Liver (tissue), 9 donors: ENCODE results near the gene GNPTG. TPM values are rescaled to one million over a fixed set of nuclear protein-coding genes. Genes with fewer than 3 reads are reported as not detected.

Experiments used
- DNase-seq: peaks from one replicate; pipeline ENCODE4 v3.0.0-alpha.2; 2017; ENCODE audit warnings: low spot score
- H3K27ac ChIP-seq, 2 donors: one replicate each; pipeline ENCODE4 v1.7.0; 2013; ENCODE audit warnings: inconsistent platforms in 2 of 2, low read length in 2 of 2, control low read depth in 1 of 2, low read depth in 1 of 2, mild to moderate bottlenecking in 1 of 2
- H3K27me3 ChIP-seq, 4 donors: one replicate each; pipeline versions ENCODE4 v1.6.1 to v1.7.0; 2013; ENCODE audit warnings: low read length in 3 of 4, inconsistent platforms in 1 of 4, mild to moderate bottlenecking in 1 of 4, moderate library complexity in 1 of 4; ENCODE audit not compliant: control insufficient read depth in 4 of 4, insufficient read depth in 4 of 4
- H3K36me3 ChIP-seq, 4 donors: one replicate each; pipeline versions ENCODE4 v1.6.1 to v1.7.0; 2013; ENCODE audit warnings: low read length in 3 of 4, mild to moderate bottlenecking in 3 of 4, low read depth in 1 of 4, moderate library complexity in 1 of 4; ENCODE audit not compliant: control insufficient read depth in 4 of 4, insufficient read depth in 3 of 4
- H3K4me1 ChIP-seq, 4 donors: one replicate each; pipeline versions ENCODE4 v1.6.1 to v1.7.0; 2013; ENCODE audit warnings: low read length in 3 of 4, mild to moderate bottlenecking in 3 of 4, moderate library complexity in 1 of 4; ENCODE audit not compliant: control insufficient read depth in 4 of 4, insufficient read depth in 4 of 4
- H3K4me3 ChIP-seq, 3 donors: one replicate each; pipeline versions ENCODE4 v1.6.1 to v1.7.0; 2013; ENCODE audit warnings: low read length in 3 of 3, control low read depth in 1 of 3, low read depth in 1 of 3, mild to moderate bottlenecking in 1 of 3
- H3K9ac ChIP-seq, 2 donors: one replicate each; pipeline ENCODE4 v1.7.0; 2013; ENCODE audit warnings: low read length in 2 of 2, mild to moderate bottlenecking in 2 of 2, moderate library complexity in 2 of 2, control low read depth in 1 of 2, low read depth in 1 of 2
- H3K9me3 ChIP-seq, 4 donors: one replicate each; pipeline versions ENCODE4 v1.6.1 to v1.7.0; 2013; ENCODE audit warnings: low read length in 3 of 4; ENCODE audit not compliant: control insufficient read depth in 4 of 4
- EGR1 ChIP-seq, 2 donors: IDR thresholded peaks; 2 replicates each; pipeline ENCODE4 v1.6.1; 2016 to 2018; ENCODE audit warnings: antibody characterized with exemption in 2 of 2, low read depth in 2 of 2
- FOXA2 ChIP-seq: IDR thresholded peaks from 2 replicates; pipeline ENCODE4 v1.6.1; 2016; ENCODE audit warnings: antibody characterized with exemption
- GABPA ChIP-seq, 2 donors: IDR thresholded peaks in 1 of 2; conservative IDR thresholded peaks in 1 of 2; 2 replicates each; pipeline ENCODE4 v1.6.1; 2016; ENCODE audit warnings: antibody characterized with exemption in 2 of 2, mild to moderate bottlenecking in 1 of 2, moderate library complexity in 1 of 2
- HNF4A ChIP-seq, 2 donors: conservative IDR thresholded peaks; 2 replicates each; pipeline ENCODE4 v1.6.1; 2016; ENCODE audit warnings: antibody characterized with exemption in 2 of 2, mild to moderate bottlenecking in 2 of 2
- HNF4G ChIP-seq: IDR thresholded peaks from 2 replicates; pipeline ENCODE4 v1.6.1; 2016; ENCODE audit warnings: antibody characterized with exemption
- JUND ChIP-seq, 2 donors: IDR thresholded peaks; 2 replicates each; pipeline ENCODE4 v1.6.1; 2016; ENCODE audit warnings: antibody characterized with exemption in 2 of 2
- NR2F2 ChIP-seq: IDR thresholded peaks from 2 replicates; pipeline ENCODE4 v1.6.1; 2016; ENCODE audit warnings: antibody characterized with exemption
- RXRA ChIP-seq, 2 donors: IDR thresholded peaks; 2 replicates each; pipeline ENCODE4 v1.6.1; 2017 to 2018; ENCODE audit warnings: antibody characterized with exemption in 2 of 2, mild to moderate bottlenecking in 1 of 2
- SP1 ChIP-seq: IDR thresholded peaks from 2 replicates; pipeline ENCODE4 v1.6.1; 2018; ENCODE audit warnings: antibody characterized with exemption, mild to moderate bottlenecking
- TAF1 ChIP-seq: conservative IDR thresholded peaks from 2 replicates; pipeline ENCODE4 v1.6.1; 2016; ENCODE audit warnings: antibody characterized with exemption, mild to moderate bottlenecking
- YY1 ChIP-seq: IDR thresholded peaks from 2 replicates; pipeline ENCODE4 v1.6.1; 2016; ENCODE audit warnings: antibody characterized with exemption, mild to moderate bottlenecking
- WGBS: extraction: QIAGEN DNeasy Blood & Tissue Kit; methylation state at CpG from one replicate; pipeline ENCODE4 v1.1.7; 2013; 5-methylcytosine and 5-hydroxymethylcytosine counted together
- polyA plus RNA-seq, 2 donors: library from polyadenylated mRNA; stranded (reverse) in 1 of 2; unstranded in 1 of 2; fragments of 200-250 nt in 1 of 2; fragments of >200 nt in 1 of 2; fragmentation: Nextera tagmentation in 1 of 2; extraction: Ambion mirVana in 1 of 2; gene quantifications; one replicate each; pipeline versions ENCODE4 v1.2.1 to v1.2.3, GENCODE V29; 2013 to 2015
- total RNA-seq, 2 donors: library from RNA; depleted of rRNA; stranded (reverse); fragments of >200 nt; gene quantifications; one replicate each; pipeline ENCODE4 v1.2.3, GENCODE V29; 2014
- TF ChIP-seq, protein P1 (sequence below): fragments of 150-350 bp; IDR thresholded peaks from 2 replicates; pipeline ENCODE4 v1.5.1; 2017; ENCODE audit warnings: improper control_type of control experiment, low read depth, low read length; ENCODE audit not compliant: missing input control
- TF ChIP-seq, protein P2 (sequence below): IDR thresholded peaks from 2 replicates; pipeline ENCODE4 v1.6.1; 2016; ENCODE audit warnings: antibody characterized with exemption
- TF ChIP-seq, protein P3 (sequence below): IDR thresholded peaks from 2 replicates; pipeline ENCODE4 v1.6.1; 2016; ENCODE audit warnings: antibody characterized with exemption, mild to moderate bottlenecking
- donor health status: healthy.
- donor health status: healthy.
- donor health status: healthy.
- donor health status: healthy.
- donor health status: healthy.

The GNPTG gene
- total and polyA plus RNA-seq, 4 donors = 24.4 to 79.6 (median 41.0) TPM

DNA sequence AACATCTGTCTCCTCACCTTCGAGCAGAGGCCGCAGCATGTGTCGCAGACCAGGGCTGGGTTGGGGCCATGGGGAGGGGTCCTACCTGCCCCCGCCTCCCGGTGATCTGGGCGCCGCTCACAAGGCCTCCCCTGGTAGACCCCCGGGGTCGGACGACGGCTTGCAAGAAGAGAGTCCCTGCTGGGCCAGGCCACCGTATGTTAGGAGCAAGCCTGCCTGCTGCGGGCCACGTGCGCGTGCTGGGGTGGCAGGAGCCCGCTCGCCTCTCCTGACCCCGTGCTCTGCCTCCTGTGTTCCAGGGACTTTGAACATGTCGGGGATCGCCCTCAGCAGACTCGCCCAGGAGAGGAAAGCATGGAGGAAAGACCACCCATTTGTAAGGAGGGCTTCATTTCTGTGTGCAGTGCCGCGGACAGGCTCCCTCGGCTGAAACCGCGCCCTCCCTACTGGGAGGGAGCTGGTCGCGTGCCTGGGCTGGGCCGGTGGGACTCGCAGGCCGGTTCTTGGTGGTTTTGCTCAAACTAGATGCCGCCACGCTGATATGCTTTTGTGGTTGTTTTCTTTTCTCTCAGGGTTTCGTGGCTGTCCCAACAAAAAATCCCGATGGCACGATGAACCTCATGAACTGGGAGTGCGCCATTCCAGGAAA lies 37.9 kb upstream of the GNPTG start (continued):
- TF ChIP-seq, protein P1, sequence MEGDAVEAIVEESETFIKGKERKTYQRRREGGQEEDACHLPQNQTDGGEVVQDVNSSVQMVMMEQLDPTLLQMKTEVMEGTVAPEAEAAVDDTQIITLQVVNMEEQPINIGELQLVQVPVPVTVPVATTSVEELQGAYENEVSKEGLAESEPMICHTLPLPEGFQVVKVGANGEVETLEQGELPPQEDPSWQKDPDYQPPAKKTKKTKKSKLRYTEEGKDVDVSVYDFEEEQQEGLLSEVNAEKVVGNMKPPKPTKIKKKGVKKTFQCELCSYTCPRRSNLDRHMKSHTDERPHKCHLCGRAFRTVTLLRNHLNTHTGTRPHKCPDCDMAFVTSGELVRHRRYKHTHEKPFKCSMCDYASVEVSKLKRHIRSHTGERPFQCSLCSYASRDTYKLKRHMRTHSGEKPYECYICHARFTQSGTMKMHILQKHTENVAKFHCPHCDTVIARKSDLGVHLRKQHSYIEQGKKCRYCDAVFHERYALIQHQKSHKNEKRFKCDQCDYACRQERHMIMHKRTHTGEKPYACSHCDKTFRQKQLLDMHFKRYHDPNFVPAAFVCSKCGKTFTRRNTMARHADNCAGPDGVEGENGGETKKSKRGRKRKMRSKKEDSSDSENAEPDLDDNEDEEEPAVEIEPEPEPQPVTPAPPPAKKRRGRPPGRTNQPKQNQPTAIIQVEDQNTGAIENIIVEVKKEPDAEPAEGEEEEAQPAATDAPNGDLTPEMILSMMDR = no peak
- TF ChIP-seq NR2F2 = no peak
- no peak for TF ChIP-seq TAF1
- no peak for TF ChIP-seq HNF4A (conservative IDR thresholded peaks at IDR 0.05)
- TF ChIP-seq FOXA2 = no peak
- no peak for TF ChIP-seq RXRA (IDR thresholded peaks at IDR 0.05)
- TF ChIP-seq, protein P2, sequence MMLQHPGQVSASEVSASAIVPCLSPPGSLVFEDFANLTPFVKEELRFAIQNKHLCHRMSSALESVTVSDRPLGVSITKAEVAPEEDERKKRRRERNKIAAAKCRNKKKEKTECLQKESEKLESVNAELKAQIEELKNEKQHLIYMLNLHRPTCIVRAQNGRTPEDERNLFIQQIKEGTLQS = no peak
- TF ChIP-seq HNF4G = no peak
- no peak for TF ChIP-seq YY1
- TF ChIP-seq GABPA (IDR thresholded peaks at IDR 0.05 in 1 of 2, conservative IDR thresholded peaks at IDR 0.05 in 1 of 2) = no peak

GRCh38 chr16:1314399-1315068 lies 37.2 kb upstream of the GNPTG start:
- TF ChIP-seq HNF4G (no peak), NR2F2 (no peak), JUND (IDR thresholded peaks at IDR 0.05) (no peak), HNF4A (conservative IDR thresholded peaks at IDR 0.05) (no peak), GABPA (IDR thresholded peaks at IDR 0.05 in 1 of 2, conservative IDR thresholded peaks at IDR 0.05 in 1 of 2) (no peak), EGR1 (IDR thresholded peaks at IDR 0.05; ENCODE audit: low read depth in 2 of 2) (no peak)
- TF ChIP-seq, protein P1 = no peak
- Histone ChIP-seq H3K27ac (no peak overlapping the region), H3K27me3 (no peaks in the 10 kb centered on the region), H3K4me3 (no peak overlapping the region), H3K9me3 (no peaks in the 10 kb centered on the region), H3K36me3 (peaks cover 30 to 53% (median 36%) of the 10 kb centered on the region in 4 donors), H3K4me1 (peaks cover 9 to 39% (median 33%) of the 10 kb centered on the region in 4 donors), H3K9ac (no peak overlapping the region)
- no peak for DNase-seq
- WGBS = 94% methylated on average over 28 of the region's 28 CpGs

DNA sequence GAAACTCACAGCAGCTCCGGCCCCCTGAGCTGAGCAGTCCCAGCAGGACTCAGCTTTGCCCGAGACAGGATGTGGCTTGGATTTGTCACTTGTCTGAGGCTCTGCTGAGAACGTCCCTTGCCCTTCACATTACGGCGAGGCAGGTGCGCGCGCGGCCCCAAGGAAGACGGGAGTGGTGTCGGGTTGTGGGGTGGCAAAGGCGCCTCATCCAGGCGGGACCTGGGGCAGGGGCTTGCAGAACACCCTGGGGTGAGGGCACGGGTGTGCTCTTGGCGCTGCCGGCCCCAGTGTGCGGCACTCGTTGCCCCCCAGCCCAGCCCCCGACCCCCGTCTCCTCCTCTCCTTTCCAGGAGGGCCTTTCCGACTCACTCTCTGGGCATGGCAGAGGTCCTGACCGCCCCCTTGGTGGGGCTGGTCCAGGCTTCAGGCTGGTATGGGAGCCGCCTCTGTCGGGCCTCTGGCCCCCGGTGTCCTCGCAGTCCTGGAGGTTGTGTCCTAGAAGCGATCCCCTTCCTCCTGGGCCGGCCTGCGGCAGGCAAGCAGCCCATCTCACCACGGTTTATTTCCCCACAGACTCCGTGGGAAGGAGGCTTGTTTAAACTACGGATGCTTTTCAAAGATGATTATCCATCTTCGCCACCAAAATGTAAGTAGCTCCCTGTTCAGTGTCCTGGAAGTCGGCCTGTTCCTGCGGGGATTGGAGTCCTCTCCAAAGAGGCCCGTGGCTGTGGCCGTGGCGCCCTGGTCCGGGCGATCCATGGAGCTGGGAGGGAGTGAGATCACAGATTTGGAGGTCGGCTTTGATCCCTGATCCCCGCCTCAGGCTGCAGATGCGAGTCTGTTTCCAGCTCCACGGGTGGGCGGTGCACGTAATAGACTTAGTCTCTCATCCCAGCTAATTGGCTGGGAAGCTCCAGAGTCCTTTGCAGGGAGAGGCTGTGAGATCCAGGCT lies 36.4 kb upstream of the GNPTG start:
- no peak overlapping the region for H3K9ac ChIP-seq
- no peak for DNase-seq
- H3K27me3 ChIP-seq = no peaks in the 10 kb centered on the region
- peaks cover 33 to 61% (median 44%) of the 10 kb centered on the region in 4 donors for H3K36me3 ChIP-seq
- peaks cover 9 to 37% (median 31%) of the 10 kb centered on the region in 4 donors for H3K4me1 ChIP-seq
- H3K9me3 ChIP-seq = no peaks in the 10 kb centered on the region
- H3K4me3 ChIP-seq = no peak overlapping the region
- H3K27ac ChIP-seq = no peak overlapping the region
- WGBS = 87% methylated on average over 46 of the region's 46 CpGs
- TF ChIP-seq, protein P2 = no peak
- TF ChIP-seq FOXA2 (no peak), HNF4G (no peak), SP1 (no peak), EGR1 (IDR thresholded peaks at IDR 0.05; ENCODE audit: low read depth in 2 of 2) (no peak), GABPA (IDR thresholded peaks at IDR 0.05 in 1 of 2, conservative IDR thresholded peaks at IDR 0.05 in 1 of 2) (no peak), HNF4A (conservative IDR thresholded peaks at IDR 0.05) (no peak), YY1 (no peak)
- TF ChIP-seq, protein P3, sequence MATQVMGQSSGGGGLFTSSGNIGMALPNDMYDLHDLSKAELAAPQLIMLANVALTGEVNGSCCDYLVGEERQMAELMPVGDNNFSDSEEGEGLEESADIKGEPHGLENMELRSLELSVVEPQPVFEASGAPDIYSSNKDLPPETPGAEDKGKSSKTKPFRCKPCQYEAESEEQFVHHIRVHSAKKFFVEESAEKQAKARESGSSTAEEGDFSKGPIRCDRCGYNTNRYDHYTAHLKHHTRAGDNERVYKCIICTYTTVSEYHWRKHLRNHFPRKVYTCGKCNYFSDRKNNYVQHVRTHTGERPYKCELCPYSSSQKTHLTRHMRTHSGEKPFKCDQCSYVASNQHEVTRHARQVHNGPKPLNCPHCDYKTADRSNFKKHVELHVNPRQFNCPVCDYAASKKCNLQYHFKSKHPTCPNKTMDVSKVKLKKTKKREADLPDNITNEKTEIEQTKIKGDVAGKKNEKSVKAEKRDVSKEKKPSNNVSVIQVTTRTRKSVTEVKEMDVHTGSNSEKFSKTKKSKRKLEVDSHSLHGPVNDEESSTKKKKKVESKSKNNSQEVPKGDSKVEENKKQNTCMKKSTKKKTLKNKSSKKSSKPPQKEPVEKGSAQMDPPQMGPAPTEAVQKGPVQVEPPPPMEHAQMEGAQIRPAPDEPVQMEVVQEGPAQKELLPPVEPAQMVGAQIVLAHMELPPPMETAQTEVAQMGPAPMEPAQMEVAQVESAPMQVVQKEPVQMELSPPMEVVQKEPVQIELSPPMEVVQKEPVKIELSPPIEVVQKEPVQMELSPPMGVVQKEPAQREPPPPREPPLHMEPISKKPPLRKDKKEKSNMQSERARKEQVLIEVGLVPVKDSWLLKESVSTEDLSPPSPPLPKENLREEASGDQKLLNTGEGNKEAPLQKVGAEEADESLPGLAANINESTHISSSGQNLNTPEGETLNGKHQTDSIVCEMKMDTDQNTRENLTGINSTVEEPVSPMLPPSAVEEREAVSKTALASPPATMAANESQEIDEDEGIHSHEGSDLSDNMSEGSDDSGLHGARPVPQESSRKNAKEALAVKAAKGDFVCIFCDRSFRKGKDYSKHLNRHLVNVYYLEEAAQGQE = no peak
